ENCODE measurements around the gene IFT52.

- TF ChIP-seq CTCF (IDR thresholded peaks at IDR 0.05) (no peak), POLR2A (IDR thresholded peaks at IDR 0.05) (no peak), EP300 (IDR thresholded peaks at IDR 0.05) (no peak)
Measured at GRCh38 chr20:43576108-43576507, 14.6 kb upstream of the IFT52 start.

Measured in tibial nerve (tissue), 4 donors.